GM19035 (cell line): ENCODE measurements around the gene SLC35G3.
"Not testable (repeated sequence)": the region's sequence is repeated elsewhere in the genome, so short reads cannot be mapped to it uniquely, and the experiment has no call there.

Experiments used
- ATAC-seq: cut with Tn5 transposase; IDR thresholded peaks from one replicate; pipeline ENCODE4 v1.9.1; 2021; ENCODE audit not compliant: unreplicated experiment

SLC35G3 gene

GRCh38 chr17:35194001-35194400, at the start of gene SLC35G3:
Gene SLC35G3 (minus strand): TSS chr17:35194393. CDS start chr17:35194307, 86 bp downstream.
- ATAC-seq = not testable (repeated sequence)

- ATAC-seq = peak; percentile 15
These were observed 49.6 kb upstream of the SLC35G3 start for GRCh38 chr17:35243561-35244340.

- ATAC-seq = peak; percentile 81
These were observed 48.8 kb upstream of the SLC35G3 start, which contains the start of gene SLFN5 for GRCh38 chr17:35242805-35243560. Gene SLFN5 (plus strand): TSS chr17:35243072. CDS start chr17:35258691, 15,619 bp downstream.

GRCh38 chr17:35242158-35242804, 48.1 kb upstream of the SLC35G3 start:
- ATAC-seq = peak; percentile 55

- ATAC-seq = no peak
These were observed 47.3 kb upstream of the SLC35G3 start for GRCh38 chr17:35241520-35241919.

- ATAC-seq = no peak
These were observed 46.7 kb upstream of the SLC35G3 start for GRCh38 chr17:35240861-35241260.

GRCh38 chr17:35239823-35240222, 45.6 kb upstream of the SLC35G3 start:
- ATAC-seq = no peak

GRCh38 chr17:35238821-35239220, 44.6 kb upstream of the SLC35G3 start:
- ATAC-seq = no peak

- ATAC-seq = no peak
These were observed 42.6 kb upstream of the SLC35G3 start for GRCh38 chr17:35236821-35237220.

- ATAC-seq = no peak
These were observed 41.7 kb upstream of the SLC35G3 start for GRCh38 chr17:35235917-35236316.

- no peak for ATAC-seq
These were observed 41.1 kb upstream of the SLC35G3 start for GRCh38 chr17:35235289-35235688.

- not testable (repeated sequence) for ATAC-seq
These were observed 40.1 kb upstream of the SLC35G3 start for GRCh38 chr17:35234315-35234714.

GRCh38 chr17:35229638-35230037, 35.4 kb upstream of the SLC35G3 start:
- no peak for ATAC-seq

- ATAC-seq = no peak
These were observed 33.4 kb upstream of the SLC35G3 start for GRCh38 chr17:35227546-35227945.

GRCh38 chr17:35224436-35224835, 30.2 kb upstream of the SLC35G3 start:
- ATAC-seq = no peak

GRCh38 chr17:35222452-35222851, 28.3 kb upstream of the SLC35G3 start:
- ATAC-seq = no peak

- ATAC-seq = no peak
These were observed 24.7 kb upstream of the SLC35G3 start for GRCh38 chr17:35218915-35219314.

- no peak for ATAC-seq
These were observed 22.9 kb upstream of the SLC35G3 start for GRCh38 chr17:35217107-35217506.

- ATAC-seq = no peak
These were observed 20.6 kb upstream of the SLC35G3 start for GRCh38 chr17:35214631-35215273.

- ATAC-seq = no peak
These were observed 20.0 kb upstream of the SLC35G3 start for GRCh38 chr17:35214192-35214591.

- no peak for ATAC-seq
These were observed 19.3 kb upstream of the SLC35G3 start for GRCh38 chr17:35213412-35213940.
